Breast epithelium (tissue), 4 donors: Measurements from ENCODE around the gene CYREN. TPM values are rescaled to one million over a fixed set of nuclear protein-coding genes. Genes with fewer than 3 reads are reported as not detected.
A peak's percentile ranks its signal among the peaks of the same experiment; 100 is the strongest.

ENCODE experiments used
- DNase-seq, 2 donors: peaks; one replicate each; pipeline ENCODE4 v3.0.0-alpha.2; 2019; ENCODE audit warnings: low spot score in 2 of 2
- H3K27ac ChIP-seq, 2 donors: fragments of 200-600 bp; sonication (generic) in 1 of 2; one replicate each; pipeline ENCODE4 v1.5.1; 2016 to 2019; ENCODE audit warnings: mild to moderate bottlenecking in 1 of 2
- H3K27me3 ChIP-seq, 2 donors: fragments of 200-600 bp; sonication (generic) in 1 of 2; one replicate each; pipeline versions ENCODE4 v1.5.1 to v1.6.0; 2017 to 2019; ENCODE audit warnings: control low read depth in 1 of 2, mild to moderate bottlenecking in 1 of 2
- H3K36me3 ChIP-seq: fragments of 200-600 bp; one replicate; pipeline ENCODE4 v1.5.1; 2019
- H3K4me1 ChIP-seq, 2 donors: fragments of 200-600 bp; sonication (generic); one replicate each; pipeline ENCODE4 v1.5.1; 2016 to 2019; ENCODE audit warnings: control low read depth in 1 of 2
- H3K4me3 ChIP-seq, 3 donors: fragments of 200-600 bp; sonication (generic); 1 replicate in 2 of 3; 2 replicates in 1 of 3; pipeline ENCODE4 v1.5.1; 2016 to 2019; ENCODE audit warnings: mild to moderate bottlenecking in 3 of 3, moderate library complexity in 2 of 3
- H3K9me3 ChIP-seq, 2 donors: fragments of 200-600 bp; sonication (generic) in 1 of 2; one replicate each; pipeline ENCODE4 v1.5.1; 2016 to 2019; ENCODE audit warnings: control low read depth in 1 of 2
- CTCF ChIP-seq, 3 donors: fragments of 450-650 bp; IDR thresholded peaks; one replicate each; pipeline ENCODE4 v1.5.1; 2016 to 2017; ENCODE audit warnings: antibody characterized with exemption in 3 of 3, mild to moderate bottlenecking in 3 of 3, moderate library complexity in 3 of 3
- POLR2A ChIP-seq: fragments of 450-650 bp; IDR thresholded peaks from one replicate; pipeline ENCODE4 v1.6.1; 2016; ENCODE audit warnings: antibody characterized with exemption, mild to moderate bottlenecking, moderate library complexity
- POLR2AphosphoS5 ChIP-seq, 3 donors: sonication (generic); formaldehyde crosslinking; IDR thresholded peaks; one replicate each; pipeline ENCODE4 v1.6.1; 2017; ENCODE audit warnings: antibody characterized with exemption in 3 of 3
- intact Hi-C: fragments of 100-400 bp; cut with DNase I; formaldehyde crosslinking; loops from one replicate; pipeline ENCODE4 v1.15.1; 2023; ENCODE audit warnings: low total_unique reads
- total RNA-seq, 3 donors: library from RNA; depleted of rRNA; stranded (reverse); fragments of >200 nt; gene quantifications; one replicate each; pipeline ENCODE4 v1.1.0, GENCODE V29; 2016

The CYREN gene
- total RNA-seq, 3 donors from 2014 or later, result 36.8 to 41.6 (median 41.6) TPM

- Histone ChIP-seq H3K27ac (peak overlapping the region; percentile 94 to 98), H3K4me1 (peaks cover 0 to 15% of the 10 kb centered on the region in 2 donors), H3K36me3 (peaks cover 11% of the 10 kb centered on the region), H3K9me3 (no peaks in the 10 kb centered on the region), H3K4me3 (peak overlapping the region in 1 of 3 donors; percentile 5), H3K27me3 (no peaks in the 10 kb centered on the region)
- DNase-seq, result no peak
- intact Hi-C loops, result no loop called here
- TF ChIP-seq POLR2AphosphoS5 (IDR thresholded peaks at IDR 0.05) (no peak), CTCF (IDR thresholded peaks at IDR 0.05) (no peak), POLR2A (no peak)
Observed at GRCh38 chr7:135166338-135166990, 4.0 kb downstream of the CYREN start.

- Histone ChIP-seq H3K4me1 (peaks cover 0 to 15% of the 10 kb centered on the region in 2 donors), H3K27ac (peak overlapping the region; percentile 94 to 98), H3K36me3 (peaks cover 11% of the 10 kb centered on the region)
Observed at GRCh38 chr7:135165862-135166261, 4.6 kb downstream of the CYREN start.

GRCh38 chr7:135164357-135165061, 6.0 kb downstream of the CYREN start:
- Histone ChIP-seq H3K4me1 (peaks cover 0 to 13% of the 10 kb centered on the region in 2 donors), H3K36me3 (peaks cover 11% of the 10 kb centered on the region), H3K27ac (peak overlapping the region; percentile 94 to 98), H3K4me3 (no peak overlapping the region), H3K27me3 (no peaks in the 10 kb centered on the region), H3K9me3 (no peaks in the 10 kb centered on the region)
- intact Hi-C loops, result no loop called here
- TF ChIP-seq POLR2A (no peak), POLR2AphosphoS5 (IDR thresholded peaks at IDR 0.05) (no peak)
- no peak for DNase-seq

More at GRCh38 chr7:135165862-135166261, 4.6 kb downstream of the CYREN start:
- TF ChIP-seq CTCF (IDR thresholded peaks at IDR 0.05) (no peak), POLR2AphosphoS5 (IDR thresholded peaks at IDR 0.05) (no peak), POLR2A (no peak)
- Histone ChIP-seq H3K4me3 (no peak overlapping the region), H3K9me3 (no peaks in the 10 kb centered on the region), H3K27me3 (no peaks in the 10 kb centered on the region)
- intact Hi-C loops, result no loop called here
- no peak for DNase-seq

- Histone ChIP-seq H3K4me1 (no peaks in the 10 kb centered on the region), H3K4me3 (no peak overlapping the region), H3K9me3 (no peaks in the 10 kb centered on the region), H3K27ac (peak overlapping the region in 1 of 2 donors; percentile 68), H3K27me3 (no peaks in the 10 kb centered on the region), H3K36me3 (peaks cover 11% of the 10 kb centered on the region)
- DNase-seq, result no peak
- TF ChIP-seq CTCF (IDR thresholded peaks at IDR 0.05), result no peak
- TF ChIP-seq POLR2A, result no peak
- intact Hi-C loops, result no loop called here
Observed at GRCh38 chr7:135162382-135163001, 8.0 kb downstream of the CYREN start.

GRCh38 chr7:135161669-135162068, 8.8 kb downstream of the CYREN start:
- Histone ChIP-seq H3K4me1 (no peaks in the 10 kb centered on the region), H3K27me3 (no peaks in the 10 kb centered on the region), H3K27ac (peak overlapping the region; percentile 54 to 68), H3K4me3 (no peak overlapping the region), H3K9me3 (peaks cover under 1 to 1% of the 10 kb centered on the region in 2 donors), H3K36me3 (peaks cover 10% of the 10 kb centered on the region)
- intact Hi-C loops, result no loop called here
- TF ChIP-seq CTCF (IDR thresholded peaks at IDR 0.05), result no peak
- no peak for DNase-seq
